GM12864 (cell line): Measurements from ENCODE around the gene MPPED1.

ENCODE experiments used
- DNase-seq: peaks from one replicate; pipeline ENCODE4 v3.0.0-alpha.2; 2011; ENCODE audit warnings: low read depth
- H3K4me3 ChIP-seq: 2 replicates; pipeline ENCODE4 v1.5.1; 2011; ENCODE audit warnings: mild to moderate bottlenecking, low read depth, low read length, control low read depth
- TF ChIP-seq, protein P1 (sequence below): IDR thresholded peaks from 2 replicates; pipeline ENCODE4 v1.5.1; 2011; ENCODE audit warnings: low read depth, mild to moderate bottlenecking, moderate library complexity, low read length, control low read depth, inconsistent platforms; ENCODE audit errors: missing control alignments

MPPED1 gene

DNA sequence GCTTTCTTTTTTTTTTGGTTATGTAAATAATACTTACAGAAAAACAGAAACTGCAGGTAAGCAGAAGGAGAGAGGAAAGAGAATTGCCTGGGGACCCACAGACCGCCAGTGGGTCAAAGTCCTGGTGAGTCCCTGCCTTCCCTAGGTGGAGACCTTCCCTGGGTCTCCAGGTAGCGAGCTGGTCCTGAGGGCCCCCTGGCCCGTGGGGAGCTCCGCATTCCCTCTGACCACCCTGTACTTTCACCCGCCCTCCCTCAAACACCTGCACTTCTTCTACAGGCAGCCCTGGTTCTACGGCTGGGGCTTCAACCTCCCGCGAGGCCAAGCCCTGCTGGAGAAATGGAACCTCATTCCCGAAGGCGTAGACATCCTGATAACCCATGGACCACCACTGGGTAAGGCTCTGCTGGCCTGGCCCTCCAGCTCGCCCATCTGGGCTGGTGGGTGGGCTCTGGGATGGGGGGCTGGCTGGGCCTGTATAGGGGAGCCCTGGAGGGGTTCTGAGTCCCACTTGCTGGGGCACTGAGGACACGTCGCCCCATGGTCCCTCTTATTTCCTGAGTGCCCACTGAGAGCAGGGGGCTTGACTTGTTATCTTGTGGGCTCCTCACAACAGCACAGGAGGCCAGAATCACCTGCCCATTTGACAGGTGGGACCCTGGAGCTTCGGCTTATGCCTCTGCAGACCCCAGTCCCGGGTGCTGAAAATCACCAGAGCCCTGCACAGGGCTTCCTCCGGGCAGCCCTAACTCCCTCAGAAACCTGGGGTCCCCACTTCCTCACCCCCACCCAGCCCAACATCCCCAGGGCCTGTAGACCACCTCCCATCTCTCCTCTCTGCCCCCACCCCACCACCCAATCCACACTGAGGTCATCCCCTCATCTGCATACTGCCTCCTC lies 86.4 kb downstream of the MPPED1 start:
- TF ChIP-seq, protein P1, sequence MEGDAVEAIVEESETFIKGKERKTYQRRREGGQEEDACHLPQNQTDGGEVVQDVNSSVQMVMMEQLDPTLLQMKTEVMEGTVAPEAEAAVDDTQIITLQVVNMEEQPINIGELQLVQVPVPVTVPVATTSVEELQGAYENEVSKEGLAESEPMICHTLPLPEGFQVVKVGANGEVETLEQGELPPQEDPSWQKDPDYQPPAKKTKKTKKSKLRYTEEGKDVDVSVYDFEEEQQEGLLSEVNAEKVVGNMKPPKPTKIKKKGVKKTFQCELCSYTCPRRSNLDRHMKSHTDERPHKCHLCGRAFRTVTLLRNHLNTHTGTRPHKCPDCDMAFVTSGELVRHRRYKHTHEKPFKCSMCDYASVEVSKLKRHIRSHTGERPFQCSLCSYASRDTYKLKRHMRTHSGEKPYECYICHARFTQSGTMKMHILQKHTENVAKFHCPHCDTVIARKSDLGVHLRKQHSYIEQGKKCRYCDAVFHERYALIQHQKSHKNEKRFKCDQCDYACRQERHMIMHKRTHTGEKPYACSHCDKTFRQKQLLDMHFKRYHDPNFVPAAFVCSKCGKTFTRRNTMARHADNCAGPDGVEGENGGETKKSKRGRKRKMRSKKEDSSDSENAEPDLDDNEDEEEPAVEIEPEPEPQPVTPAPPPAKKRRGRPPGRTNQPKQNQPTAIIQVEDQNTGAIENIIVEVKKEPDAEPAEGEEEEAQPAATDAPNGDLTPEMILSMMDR, result no peak

DNA sequence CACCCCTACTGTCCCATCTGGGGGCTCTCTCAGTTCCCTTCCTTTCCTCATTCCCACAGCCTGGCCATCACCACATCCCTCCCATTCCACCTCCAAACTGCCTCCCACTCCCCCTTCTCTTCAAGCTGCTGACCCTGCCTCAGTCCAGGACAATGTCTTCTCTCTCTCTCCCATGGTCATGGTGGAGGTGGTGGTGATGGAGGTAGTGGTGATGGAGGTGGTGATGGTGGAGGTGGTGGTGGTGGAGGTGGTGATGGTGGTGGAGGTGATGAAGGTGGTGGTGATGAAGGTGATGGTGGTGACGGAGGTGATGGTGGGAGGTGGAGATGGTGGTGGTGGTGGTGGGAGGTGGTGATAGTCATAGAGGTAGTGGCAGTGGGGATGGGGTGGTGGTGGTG lies 87.0 kb downstream of the MPPED1 start:
- TF ChIP-seq, protein P1, result no peak
- no peak for DNase-seq
- H3K4me3 ChIP-seq, result no peak overlapping the region

More for the DNA sequence above, 86.4 kb downstream of the MPPED1 start:
- no peak overlapping the region for H3K4me3 ChIP-seq
- no peak for DNase-seq

DNA sequence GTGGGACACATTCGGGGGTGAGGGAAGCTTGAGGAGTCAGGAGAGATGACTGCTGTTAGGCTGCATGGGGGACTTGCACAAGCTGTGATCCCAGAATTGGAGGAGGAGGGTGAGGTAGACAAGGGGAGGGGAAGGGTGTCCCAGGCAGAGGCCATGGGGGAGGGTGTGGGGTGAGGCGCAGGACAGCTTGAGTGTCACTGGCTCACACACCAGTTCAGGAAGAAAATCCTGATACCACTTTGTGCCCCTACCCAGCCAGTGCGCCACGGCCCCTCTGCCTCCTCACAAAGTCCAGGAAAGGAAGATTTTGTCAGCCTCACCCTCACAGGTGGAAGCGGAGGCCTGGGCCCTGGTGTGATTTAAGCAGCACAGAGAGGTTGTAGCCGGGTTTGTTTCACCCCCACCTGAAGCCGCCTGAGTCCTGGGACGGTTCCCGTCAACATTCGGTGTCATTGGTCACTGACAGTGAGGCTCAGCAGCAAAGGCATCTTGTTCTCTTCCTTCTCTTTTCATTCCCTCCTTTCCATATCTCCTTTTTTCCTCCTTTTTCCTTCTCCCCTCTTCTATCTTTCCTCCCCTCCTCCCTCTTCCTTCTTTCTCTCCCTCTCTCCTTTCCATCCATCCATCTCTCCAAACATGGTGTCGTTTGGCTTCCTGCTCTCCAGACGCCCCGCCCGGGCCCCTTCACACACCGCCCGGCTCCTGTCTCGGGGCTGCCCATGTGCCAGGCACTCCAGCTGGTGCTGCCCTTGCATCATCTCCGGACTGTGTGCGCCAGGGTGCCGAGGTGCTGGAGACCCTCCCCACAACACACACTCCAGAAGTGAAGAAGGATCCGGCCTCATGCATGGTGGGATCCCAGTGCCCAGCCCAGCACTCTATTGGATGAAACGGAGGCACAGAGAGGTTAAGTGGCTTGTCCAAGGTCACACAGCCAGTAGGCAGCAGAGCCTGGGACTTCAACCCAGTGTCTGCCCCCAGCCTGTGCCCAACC lies 89.3 kb downstream of the MPPED1 start:
- TF ChIP-seq, protein P1, result no peak
- H3K4me3 ChIP-seq, result no peak overlapping the region
- DNase-seq, result no peak

DNA sequence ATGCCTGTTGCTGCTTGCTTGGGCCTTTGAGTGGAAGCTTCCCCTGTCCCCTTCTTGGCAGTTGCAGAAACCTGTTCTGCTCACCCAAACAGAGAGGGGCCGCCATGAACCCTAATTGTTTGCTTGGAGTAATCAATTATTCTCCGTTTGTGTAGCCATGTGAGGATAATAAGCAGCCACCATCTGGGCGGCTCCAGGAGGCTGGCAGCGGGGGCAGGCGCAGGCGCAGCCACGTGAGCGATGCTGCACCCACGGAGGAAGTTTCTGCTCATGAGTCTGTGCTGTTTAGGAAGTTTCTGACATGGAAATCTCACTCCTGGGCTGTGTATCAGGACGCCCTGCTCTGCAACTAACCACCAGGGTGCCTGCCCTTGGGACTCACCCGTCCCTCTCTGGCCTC lies 90.1 kb downstream of the MPPED1 start:
- TF ChIP-seq, protein P1, result no peak
- no peak for DNase-seq
- no peak overlapping the region for H3K4me3 ChIP-seq

DNA sequence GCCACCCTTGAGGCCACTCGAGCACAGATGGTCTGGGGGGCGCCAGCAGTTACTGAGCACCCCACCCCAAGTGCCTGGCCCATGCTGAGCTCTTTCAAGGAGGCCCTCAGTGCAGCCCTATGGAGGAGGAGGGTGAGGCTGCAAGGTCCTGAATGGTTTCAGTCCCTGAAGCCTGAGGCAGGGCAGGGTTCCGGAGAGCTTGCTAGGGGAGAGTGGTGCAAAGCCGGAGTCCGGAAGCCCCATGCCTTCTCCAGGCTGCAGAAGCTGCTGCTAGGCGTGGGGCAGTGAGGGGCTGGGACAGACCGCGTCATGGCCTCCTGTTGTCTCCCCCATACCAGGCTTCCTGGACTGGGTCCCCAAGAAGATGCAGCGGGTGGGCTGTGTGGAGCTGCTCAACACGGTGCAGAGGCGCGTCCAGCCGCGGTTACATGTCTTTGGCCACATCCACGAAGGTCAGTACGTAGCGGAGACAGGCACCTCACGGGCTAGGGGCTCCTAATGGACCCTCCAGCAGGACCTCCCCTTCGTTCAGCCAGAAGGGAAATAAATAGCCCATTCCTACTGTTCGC lies 90.6 kb downstream of the MPPED1 start:
- H3K4me3 ChIP-seq, result no peak overlapping the region
- TF ChIP-seq, protein P1, result no peak
- DNase-seq, result no peak

DNA sequence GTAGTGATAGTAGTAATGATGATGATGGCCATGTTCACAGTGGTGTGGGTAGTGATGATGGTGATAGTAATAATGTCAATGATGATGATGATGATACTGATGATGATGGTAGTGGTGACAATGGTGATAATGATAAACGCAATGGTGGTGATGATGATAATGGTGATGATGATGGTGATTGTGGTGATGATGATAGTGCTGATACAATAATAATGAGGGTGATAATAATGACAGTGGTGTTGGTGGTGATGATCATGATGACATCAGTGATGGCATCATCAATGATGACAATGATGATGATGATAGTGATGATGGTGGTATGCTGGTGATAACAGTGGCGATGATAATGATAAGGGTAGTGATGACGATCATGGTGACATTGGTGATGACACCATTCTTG lies 92.3 kb downstream of the MPPED1 start:
- DNase-seq, result no peak
- no peak overlapping the region for H3K4me3 ChIP-seq
- TF ChIP-seq, protein P1, result no peak
